KOPT-K1 (cell line): ENCODE data around the gene SLC37A4.
"Not testable (repeated sequence)": the region's sequence is repeated elsewhere in the genome, so short reads cannot be mapped to it uniquely, and the experiment has no call there.

ENCODE experiments used
- H3K27ac ChIP-seq: fragments of 200-600 bp; sonication (generic); 2 replicates; pipeline ENCODE4 v1.5.1; 2016; ENCODE audit warnings: antibody characterized with exemption, mild to moderate bottlenecking, low read depth, low read length; ENCODE audit not compliant: poor library complexity, severe bottlenecking
- H3K36me3 ChIP-seq: fragments of 200-600 bp; sonication (generic); 2 replicates; pipeline ENCODE4 v1.5.1; 2017; ENCODE audit warnings: antibody characterized with exemption, mild to moderate bottlenecking, low read length, moderate library complexity; ENCODE audit not compliant: insufficient read depth
- H3K9me3 ChIP-seq: fragments of 200-600 bp; sonication (generic); 2 replicates; pipeline ENCODE4 v1.5.1; 2017; ENCODE audit warnings: antibody characterized with exemption, low read length, mild to moderate bottlenecking; ENCODE audit not compliant: insufficient read depth, poor library complexity, severe bottlenecking

Gene SLC37A4

DNA sequence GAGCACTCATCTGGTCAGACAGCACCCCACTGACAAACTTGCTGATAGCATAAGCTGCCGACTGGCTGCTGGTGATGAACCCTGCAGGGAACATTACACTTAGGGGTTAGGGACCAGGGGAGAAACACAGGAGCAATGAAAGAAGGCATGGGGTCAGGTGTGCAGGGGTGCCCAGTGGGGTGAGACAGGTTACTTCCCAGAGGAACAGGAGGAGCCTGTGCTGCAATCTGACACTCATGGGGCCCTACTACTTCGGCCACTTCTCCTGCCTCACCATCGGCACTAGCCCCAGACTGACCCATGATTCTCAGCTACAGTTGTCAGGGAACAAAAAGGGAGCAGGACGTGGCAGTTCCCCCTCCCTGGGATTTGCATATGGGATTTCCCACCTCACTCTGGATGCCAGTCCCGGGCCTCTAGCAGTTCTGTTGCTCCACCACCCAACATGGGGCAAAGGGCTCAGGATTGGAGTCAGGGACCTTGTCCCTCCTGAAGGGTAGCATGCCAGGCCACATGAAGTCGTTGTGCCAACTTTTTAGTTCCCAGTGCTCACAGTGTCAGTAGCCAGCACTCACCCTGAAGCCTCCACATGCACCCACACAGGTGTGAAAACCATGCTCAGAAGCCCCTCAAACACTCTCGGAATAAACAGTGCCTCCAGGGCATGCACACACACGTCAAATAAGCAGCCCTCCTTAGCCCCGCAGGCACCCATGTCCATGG is 2.2 kb downstream of the SLC37A4 start:
- no peak overlapping the region for H3K27ac ChIP-seq
- H3K9me3 ChIP-seq, result no peaks in the 10 kb centered on the region
- peaks cover 47% of the 10 kb centered on the region for H3K36me3 ChIP-seq

DNA sequence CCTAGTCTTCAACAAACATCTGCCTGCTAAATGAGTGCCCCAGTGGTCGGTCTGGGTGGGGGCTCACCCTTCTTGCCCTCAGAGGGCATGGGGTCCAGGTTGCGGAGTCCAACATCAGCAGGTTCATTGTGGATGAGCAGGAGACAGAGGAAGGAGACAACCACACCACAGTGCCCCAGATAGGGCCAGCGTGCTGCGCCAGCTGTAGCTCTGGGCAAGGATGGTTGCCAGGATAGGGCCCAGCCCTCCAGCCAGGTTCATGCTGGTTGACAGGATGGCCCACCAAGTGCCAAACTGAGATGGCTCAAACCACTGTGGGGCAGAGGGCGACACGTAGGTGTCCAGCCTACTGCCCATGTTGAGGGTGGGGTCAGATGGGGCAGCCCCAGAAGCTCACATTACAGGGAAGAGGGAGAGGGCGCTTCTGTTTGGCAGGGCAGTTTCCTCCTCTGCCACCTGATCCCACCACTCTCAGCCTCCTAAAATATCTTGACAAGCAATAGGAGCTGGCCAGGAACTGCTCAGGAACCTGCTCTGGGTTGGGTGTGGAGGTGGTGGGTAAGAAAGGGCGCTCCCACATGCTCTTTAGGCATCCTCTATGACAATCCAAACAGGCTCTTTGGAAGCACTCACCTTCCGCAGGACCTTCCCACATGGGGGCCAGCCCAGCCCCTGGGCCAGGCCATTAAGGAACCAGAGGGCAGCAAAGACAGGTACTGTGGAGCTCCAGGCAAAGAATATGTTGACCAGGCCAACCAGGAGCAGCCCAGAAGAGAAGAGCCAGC is 2.9 kb downstream of the SLC37A4 start:
- no peaks in the 10 kb centered on the region for H3K9me3 ChIP-seq
- H3K36me3 ChIP-seq, result peaks cover 55% of the 10 kb centered on the region
- no peak overlapping the region for H3K27ac ChIP-seq

DNA sequence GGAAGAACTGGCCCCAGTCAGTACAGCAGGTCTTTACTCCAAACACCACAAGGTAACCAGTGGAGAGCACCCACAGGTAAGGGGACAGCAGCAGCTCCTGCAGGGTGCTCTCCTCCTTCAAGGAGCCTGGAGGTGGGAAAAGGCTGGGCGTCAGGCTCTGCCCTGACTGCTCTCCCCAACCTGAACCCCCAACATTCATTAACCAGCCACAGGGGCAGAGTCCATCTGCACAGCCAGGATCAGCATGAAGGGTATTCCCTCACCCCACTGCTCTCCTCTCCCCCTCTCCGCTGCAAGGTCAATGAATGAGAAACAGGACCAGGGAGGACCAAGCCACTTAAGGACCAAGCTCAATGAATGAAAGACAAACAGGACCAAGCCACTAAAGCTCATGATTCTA is 3.7 kb downstream of the SLC37A4 start:
- Histone ChIP-seq H3K27ac (no peak overlapping the region), H3K9me3 (no peaks in the 10 kb centered on the region), H3K36me3 (peaks cover 63% of the 10 kb centered on the region)

DNA sequence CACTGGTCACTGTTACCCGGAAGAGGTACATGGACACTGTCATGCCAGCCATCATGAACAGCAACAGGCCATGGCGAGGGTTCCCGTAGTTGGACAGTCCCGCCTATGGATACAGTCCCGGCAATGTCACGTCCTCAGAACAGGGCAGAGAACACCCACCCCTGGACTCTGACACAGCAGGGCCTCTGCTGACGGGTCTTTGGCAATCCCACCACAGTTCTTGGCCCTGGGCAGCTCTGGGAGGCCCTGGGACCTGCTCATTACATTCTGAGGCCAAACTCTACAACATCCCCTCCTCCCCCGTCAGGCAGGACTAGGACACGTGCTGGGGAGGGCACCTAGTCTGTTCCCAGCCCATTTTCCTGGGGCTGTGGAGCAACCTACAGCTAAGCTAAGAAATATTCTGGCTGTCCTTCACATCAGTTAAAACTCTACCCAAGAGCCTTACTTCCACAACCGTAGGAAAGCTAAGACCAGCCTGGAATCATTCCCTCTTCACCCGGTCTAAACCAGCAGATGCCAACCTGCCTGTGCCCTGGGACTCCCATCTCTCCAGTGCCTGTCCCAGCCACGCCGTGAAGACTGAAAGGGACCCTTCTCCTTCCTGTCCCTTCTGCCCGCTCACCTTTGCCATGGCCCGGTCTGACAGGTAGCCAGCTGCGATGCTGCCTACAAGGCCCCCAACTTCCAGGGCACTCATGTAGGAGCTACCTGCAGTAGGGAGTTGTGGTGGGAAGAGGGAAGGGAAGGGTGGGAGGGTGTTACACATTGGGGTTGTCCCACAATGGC is 4.5 kb downstream of the SLC37A4 start:
- Histone ChIP-seq H3K9me3 (no peaks in the 10 kb centered on the region), H3K27ac (no peak overlapping the region), H3K36me3 (peaks cover 71% of the 10 kb centered on the region)

DNA sequence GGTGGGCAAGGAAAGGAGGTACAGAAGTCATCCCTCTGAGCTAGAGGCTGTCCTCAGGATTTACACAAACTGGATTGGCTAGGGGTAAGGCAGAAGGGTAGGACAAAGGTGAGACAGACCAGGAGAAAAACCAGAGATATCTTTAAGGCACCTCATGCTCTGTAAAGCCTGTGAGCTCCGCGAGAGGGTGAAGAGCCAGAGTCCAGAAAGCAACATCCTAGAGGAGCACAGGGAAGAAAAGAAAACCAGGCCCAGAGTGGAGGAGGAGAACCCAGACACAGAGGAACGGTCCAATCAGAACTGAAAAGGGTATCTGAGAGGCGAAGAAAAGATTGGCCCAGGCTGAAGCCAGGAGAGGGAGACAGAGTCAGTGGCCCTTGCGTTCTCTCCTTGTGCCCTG is 5.1 kb downstream of the SLC37A4 start:
- Histone ChIP-seq H3K9me3 (no peaks in the 10 kb centered on the region), H3K36me3 (peaks cover 77% of the 10 kb centered on the region), H3K27ac (no peak overlapping the region)

DNA sequence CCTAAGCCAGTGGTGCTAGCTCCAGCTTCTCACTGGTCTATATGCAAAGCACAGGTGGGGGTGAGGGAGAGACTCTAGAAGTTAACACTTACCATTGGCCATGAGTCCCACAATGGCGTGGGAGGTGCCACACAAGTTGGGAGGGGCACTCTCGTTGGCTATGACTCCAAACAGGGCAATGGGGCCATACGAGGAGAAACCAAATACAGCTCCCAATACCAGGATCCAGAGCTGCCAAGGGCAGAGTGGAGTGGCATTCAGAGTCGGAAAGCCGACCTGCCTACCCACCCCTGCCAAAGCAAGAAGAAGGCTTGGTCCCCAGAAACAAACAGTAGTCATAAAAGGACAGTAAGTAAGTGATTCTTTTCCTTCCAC is 5.6 kb downstream of the SLC37A4 start:
- Histone ChIP-seq H3K27ac (no peak overlapping the region), H3K9me3 (no peaks in the 10 kb centered on the region), H3K36me3 (peaks cover 81% of the 10 kb centered on the region)

DNA sequence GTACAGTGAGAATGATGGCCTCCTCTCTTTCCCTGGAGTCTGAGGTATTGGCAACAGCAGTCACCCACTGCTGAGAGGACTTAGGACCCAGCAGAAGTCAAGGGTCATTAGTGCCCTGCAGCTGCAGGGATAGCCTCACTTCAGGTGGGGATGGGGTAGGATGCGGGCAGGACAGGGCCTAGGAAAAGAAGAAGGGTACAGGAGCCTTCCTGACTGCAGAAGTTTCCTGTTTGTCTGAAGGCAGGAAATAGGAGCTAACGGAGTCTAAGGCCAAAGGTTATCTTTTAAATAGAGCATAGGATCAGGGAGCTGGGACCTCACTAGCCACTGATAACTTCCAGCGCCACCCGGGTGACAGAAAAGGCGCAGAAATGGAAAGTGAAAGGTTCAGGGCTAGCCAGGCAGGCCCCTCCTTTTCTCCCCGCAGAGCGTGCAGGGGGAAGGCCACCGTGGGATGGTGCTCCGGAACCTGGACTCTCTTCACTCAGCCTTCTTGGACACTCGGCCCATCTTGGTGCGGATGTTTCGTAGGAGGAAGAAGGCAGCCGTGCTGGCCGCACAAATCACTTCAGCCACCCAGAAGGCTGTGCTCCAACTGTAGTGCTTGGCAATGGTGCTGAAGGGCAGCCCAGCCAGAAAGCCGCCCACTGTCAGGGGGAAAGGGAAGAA is 6.1 kb downstream of the SLC37A4 start:
- H3K27ac ChIP-seq, result no peak overlapping the region
- no peaks in the 10 kb centered on the region for H3K9me3 ChIP-seq
- H3K36me3 ChIP-seq, result peaks cover 86% of the 10 kb centered on the region

DNA sequence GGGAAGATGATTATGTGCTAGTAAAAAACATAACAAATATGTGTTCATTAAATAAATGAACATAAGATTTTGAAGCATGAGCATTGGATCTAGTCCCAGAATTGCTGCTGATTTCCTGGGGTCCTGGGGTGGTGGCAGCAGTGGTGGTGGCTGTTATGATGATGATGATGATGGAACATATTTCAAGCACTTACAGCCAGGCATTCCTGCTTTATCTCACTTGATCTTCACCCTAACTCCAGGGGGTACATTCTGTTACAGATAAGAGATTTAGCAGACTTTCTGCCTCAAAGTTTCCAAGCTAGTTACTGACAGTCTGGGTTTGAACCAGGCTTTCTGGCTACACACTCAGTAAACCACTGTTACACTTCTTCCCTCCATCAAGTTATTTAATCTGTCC is 6.9 kb downstream of the SLC37A4 start:
- H3K36me3 ChIP-seq, result peaks cover 86% of the 10 kb centered on the region
- no peak overlapping the region for H3K27ac ChIP-seq
- peaks cover 5% of the 10 kb centered on the region for H3K9me3 ChIP-seq

DNA sequence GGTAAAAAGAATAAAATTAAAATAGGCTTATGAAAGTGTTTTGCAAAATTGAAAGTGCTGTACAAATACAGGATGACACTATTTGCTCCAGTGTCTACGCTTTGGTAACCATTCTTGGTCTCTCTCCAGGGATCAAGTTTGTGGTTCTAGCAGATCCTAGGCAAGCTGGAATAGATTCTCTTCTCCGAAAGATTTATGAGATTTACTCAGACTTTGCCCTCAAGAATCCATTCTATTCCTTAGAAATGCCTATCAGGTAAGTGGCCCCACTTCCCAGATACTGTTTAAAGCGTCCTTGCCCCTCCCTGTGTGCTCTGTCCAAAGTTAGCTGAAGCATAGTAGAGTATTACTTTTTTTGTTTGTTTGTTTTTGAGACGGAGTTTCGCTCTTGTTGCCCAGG is 9.0 kb downstream of the SLC37A4 start:
- peaks cover 76% of the 10 kb centered on the region for H3K36me3 ChIP-seq
- no peak overlapping the region for H3K27ac ChIP-seq
- peaks cover 6% of the 10 kb centered on the region for H3K9me3 ChIP-seq

DNA sequence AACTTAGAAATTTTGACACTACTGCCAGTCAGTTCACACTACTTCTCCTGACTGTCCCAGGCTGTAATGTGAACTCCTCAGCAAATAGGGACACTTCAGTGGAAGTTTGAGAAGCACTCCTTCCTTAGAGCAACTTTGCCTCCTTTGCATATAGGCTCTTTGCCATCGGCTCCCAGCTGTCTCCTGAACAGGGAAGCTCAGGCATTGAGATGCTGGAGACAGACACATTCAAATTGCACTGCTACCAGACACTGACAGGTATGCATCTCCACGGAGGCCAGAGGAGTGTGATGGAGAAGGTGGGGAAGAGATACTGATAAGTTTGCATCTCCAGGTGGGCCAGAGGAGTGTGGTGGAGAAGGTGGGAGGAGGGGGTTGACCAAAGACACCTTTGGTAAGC is 10.7 kb downstream of the SLC37A4 start:
- Histone ChIP-seq H3K27ac (peak overlapping the region; percentile 95), H3K9me3 (peaks cover 6% of the 10 kb centered on the region), H3K36me3 (peaks cover 76% of the 10 kb centered on the region)

DNA sequence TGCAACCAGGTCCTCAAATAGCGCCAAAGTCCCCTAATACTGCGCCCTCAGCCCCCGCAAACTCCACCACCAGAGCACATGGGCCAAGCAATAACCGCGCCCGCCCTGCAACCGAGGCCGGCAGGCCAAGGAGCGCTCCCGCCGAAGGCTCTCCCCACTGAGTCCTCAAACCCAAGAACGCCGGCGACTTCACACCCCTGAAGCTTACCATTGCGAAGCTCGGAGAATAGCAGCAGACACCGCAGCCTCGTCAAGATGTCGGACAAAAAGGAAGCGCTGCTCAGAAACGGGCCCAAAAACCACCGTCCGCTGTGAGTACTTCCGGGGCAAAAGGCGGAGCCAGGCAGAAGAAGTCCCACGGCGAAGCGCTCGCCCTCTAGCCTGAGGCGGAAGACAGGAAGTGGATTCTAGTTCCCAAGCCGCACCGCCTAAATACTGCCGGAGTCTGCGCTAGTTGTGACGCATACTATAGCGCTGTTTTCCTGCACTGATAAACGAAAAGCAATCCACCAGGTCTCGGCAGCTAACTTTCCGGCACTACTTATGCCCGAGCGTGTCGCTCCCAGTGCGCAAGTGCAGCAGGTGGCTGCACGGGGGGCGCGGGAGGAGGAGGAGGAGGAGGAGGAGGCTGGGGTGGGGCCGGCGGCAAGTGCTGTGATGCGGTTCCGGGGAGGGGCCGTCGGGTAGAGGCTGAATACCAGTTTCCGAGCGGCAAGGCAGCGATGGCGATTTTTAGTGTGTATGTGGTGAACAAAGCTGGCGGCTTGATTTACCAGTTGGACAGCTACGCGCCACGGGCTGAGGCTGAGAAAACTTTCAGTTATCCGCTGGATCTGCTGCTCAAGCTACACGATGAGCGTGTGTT is 12.4 kb downstream of the SLC37A4 start, which contains the start of the genes RPS25 and TRAPPC4:
RPS25 (minus strand) TSS at position 270 of the 865 bp plus-strand sequence; CDS start at position 211, 59 bp downstream.
TRAPPC4 (plus strand) TSS at position 693 of the 865 bp plus-strand sequence; CDS start at position 723, 30 bp downstream.
- Histone ChIP-seq H3K9me3 (peaks cover 6% of the 10 kb centered on the region), H3K27ac (peak within 1 kb of the TSS; percentile 95), H3K36me3 (peaks cover 75% of the 10 kb centered on the region)

DNA sequence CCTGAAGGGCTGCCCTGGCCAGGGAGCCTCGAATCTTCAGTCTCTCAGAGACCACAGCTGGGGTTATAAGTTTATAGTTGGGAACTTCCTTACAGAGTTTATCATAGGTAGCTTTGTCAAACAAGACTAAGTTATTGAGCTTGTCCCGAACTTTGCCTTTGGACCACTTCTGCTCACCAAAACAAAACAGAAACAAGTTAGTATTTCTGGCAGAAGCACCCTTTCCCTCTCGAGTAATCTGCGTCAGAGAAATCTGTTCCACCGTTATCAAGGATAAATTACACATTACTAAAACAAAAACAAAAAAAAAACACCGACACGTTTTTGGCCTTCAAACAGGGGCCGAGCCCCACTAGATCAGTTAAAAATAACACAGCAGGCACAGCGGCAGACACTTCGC is 13.3 kb downstream of the SLC37A4 start:
- H3K36me3 ChIP-seq, result peaks cover 75% of the 10 kb centered on the region
- H3K27ac ChIP-seq, result peak overlapping the region; percentile 95
- H3K9me3 ChIP-seq, result not testable (repeated sequence)

DNA sequence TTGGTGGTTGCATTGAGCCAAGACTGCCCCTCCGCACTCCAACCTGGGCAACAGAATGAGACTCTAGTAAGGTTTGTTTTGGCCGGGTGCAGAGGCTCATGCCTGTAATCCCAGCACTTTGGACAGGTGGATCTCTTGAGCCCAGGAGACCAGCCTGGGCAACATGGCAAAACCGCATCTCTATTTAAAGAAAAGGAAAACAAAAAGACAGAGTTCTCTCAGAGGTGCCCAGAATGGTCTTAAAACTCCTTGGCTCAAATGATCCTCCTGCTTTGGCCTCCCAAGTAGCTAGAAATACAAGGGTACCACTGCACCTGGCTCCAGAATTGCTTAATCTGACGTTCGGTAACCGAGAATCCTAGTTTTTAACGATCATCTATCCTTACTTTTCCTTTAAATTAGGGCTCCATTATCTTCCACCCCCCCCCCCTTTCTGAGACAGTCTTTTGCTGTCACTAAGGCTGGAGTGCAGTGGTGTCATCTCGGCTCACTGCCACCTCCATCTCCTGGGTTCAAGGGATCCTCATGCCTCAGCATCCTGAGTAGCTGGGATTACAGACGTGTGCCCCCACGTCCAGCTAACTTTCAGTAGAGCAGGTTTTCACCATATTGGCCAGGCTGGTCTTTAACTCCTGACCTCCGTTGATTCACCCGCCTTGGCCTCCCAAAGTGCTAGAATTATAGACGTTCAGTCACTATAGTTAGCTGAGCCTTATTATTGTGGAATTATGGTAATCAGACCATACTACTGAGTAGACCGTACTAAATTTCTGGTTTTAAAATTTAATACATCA is 14.3 kb downstream of the SLC37A4 start:
- Histone ChIP-seq H3K9me3 (peaks cover 6% of the 10 kb centered on the region), H3K27ac (peak overlapping the region; percentile 95), H3K36me3 (peaks cover 75% of the 10 kb centered on the region)
